Measurements from ENCODE around the gene CTAG2.
"Not testable (repeated sequence)": the region's sequence is repeated elsewhere in the genome, so short reads cannot be mapped to it uniquely, and the experiment has no call there.

GRCh38 chrX:154630949-154631348 is 22.4 kb downstream of the CTAG2 start:
- TF ChIP-seq CTCF (IDR thresholded peaks at IDR 0.05); EZH2 (IDR thresholded peaks at IDR 0.05; ENCODE audit: borderline replicate concordance, insufficient read depth, low read depth, low read length, poor library complexity, severe bottlenecking): not testable (repeated sequence)

All from B cell (primary cell).